GM23338 (cell line): Measurements from ENCODE around the gene TMSB15B.

Source experiments
- CREB1 ChIP-seq: fragments of 250-450 bp; sonication (Bioruptor Pico); IDR thresholded peaks from 2 replicates; pipeline ENCODE4 v1.5.0; 2020; ENCODE audit warnings: low read depth, mild to moderate bottlenecking, moderate library complexity
- CTCF ChIP-seq, 2 experiments: fragments of 200-600 bp in 1 of 2; sonication (generic) in 1 of 2; conservative IDR thresholded peaks; 2 replicates each; pipeline versions ENCODE4 v1.5.1 to v1.6.1; 2016 to 2017; ENCODE audit warnings: antibody characterized with exemption in 2 of 2, low read depth in 2 of 2, mild to moderate bottlenecking in 2 of 2, moderate library complexity in 1 of 2
- ETS1 ChIP-seq: IDR thresholded peaks from 2 replicates; pipeline ENCODE4 v1.6.1; 2016; ENCODE audit warnings: antibody characterized with exemption
- EZH2 ChIP-seq: fragments of 200-600 bp; sonication (generic); IDR thresholded peaks from one replicate; pipeline ENCODE4 v1.8.0; 2017; ENCODE audit warnings: antibody characterized with exemption, mild to moderate bottlenecking, low read depth; ENCODE audit not compliant: unreplicated experiment
- EZH2phosphoT487 ChIP-seq: fragments of 200-600 bp; sonication (generic); IDR thresholded peaks from one replicate; pipeline ENCODE4 v1.8.1; 2018; ENCODE audit warnings: antibody characterized with exemption; ENCODE audit not compliant: unreplicated experiment
- JUNB ChIP-seq: IDR thresholded peaks from one replicate; pipeline ENCODE4 v1.6.1; 2016; ENCODE audit warnings: antibody characterized with exemption; ENCODE audit not compliant: unreplicated experiment
- POLR2AphosphoS5 ChIP-seq: IDR thresholded peaks from 2 replicates; pipeline ENCODE4 v1.6.1; 2016; ENCODE audit warnings: antibody characterized with exemption, low read depth

- TF ChIP-seq CTCF (conservative IDR thresholded peaks at IDR 0.05; ENCODE audit: low read depth in 2 of 2) (no peak), EZH2phosphoT487 (no peak), POLR2AphosphoS5 (no peak), ETS1 (no peak), EZH2 (no peak), CREB1 (CRISPR knock-in tag) (no peak), JUNB (no peak)
Observed at GRCh38 chrX:104013158-104013557, 50.7 kb downstream of the TMSB15B start.
